ENCODE results near the gene LRRC3B.

The LRRC3B gene

DNA sequence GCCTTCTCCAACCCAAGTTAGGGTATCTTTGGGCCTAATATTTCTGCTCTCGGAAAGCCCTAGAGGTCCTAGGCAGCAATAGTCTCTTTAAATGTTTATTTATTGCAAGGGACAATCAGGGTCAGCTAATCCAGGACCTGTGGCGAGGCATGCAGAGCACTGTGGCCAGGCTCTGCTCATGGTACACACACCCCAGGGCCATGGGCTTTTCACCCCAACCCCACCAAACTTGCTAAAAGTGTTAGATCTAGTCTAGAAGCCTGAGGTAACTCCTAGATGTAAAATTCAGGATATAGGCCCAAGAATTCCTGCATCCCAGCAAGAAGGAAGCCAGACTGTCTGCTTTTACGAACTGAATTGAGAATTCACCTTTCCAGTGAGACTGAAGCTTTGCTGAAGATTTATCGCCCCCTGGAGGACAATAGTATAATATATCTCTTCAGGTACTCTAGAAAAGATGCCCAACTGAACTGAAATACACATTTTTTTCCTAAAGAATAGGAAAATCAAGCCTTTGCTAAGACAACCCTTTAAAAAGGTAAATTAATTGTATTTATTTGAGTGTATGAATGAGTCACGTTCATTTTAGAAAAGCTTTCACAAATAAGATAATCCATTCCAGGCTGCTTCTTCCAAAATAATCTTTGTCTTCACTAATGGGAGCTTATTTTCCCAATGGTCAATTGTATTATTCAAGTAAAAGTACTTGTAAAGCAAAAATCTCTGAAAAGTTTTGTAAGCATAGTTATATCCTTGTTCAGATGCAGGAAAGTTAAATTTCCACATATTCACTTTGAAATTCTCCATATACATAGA is 89.8 kb downstream of the LRRC3B start:
- TF ChIP-seq, protein P1, sequence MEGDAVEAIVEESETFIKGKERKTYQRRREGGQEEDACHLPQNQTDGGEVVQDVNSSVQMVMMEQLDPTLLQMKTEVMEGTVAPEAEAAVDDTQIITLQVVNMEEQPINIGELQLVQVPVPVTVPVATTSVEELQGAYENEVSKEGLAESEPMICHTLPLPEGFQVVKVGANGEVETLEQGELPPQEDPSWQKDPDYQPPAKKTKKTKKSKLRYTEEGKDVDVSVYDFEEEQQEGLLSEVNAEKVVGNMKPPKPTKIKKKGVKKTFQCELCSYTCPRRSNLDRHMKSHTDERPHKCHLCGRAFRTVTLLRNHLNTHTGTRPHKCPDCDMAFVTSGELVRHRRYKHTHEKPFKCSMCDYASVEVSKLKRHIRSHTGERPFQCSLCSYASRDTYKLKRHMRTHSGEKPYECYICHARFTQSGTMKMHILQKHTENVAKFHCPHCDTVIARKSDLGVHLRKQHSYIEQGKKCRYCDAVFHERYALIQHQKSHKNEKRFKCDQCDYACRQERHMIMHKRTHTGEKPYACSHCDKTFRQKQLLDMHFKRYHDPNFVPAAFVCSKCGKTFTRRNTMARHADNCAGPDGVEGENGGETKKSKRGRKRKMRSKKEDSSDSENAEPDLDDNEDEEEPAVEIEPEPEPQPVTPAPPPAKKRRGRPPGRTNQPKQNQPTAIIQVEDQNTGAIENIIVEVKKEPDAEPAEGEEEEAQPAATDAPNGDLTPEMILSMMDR (IDR thresholded peaks at IDR 0.05; ENCODE audit: control extremely low read depth, extremely low read depth, low read depth, missing control alignments) = peak; percentile 53
- POLR2A ChIA-PET = no interaction called here
- CTCF ChIA-PET = interaction anchor here (0.8 to 2.6 kb wide), 15 partner anchors 8 to 1939 kb away, joined by 3 to 21 read pairs (median 3); no protein-coding TSS in a partner anchor
- DNase-seq (ENCODE audit: extremely low spot score) = peak; percentile 40

DNA sequence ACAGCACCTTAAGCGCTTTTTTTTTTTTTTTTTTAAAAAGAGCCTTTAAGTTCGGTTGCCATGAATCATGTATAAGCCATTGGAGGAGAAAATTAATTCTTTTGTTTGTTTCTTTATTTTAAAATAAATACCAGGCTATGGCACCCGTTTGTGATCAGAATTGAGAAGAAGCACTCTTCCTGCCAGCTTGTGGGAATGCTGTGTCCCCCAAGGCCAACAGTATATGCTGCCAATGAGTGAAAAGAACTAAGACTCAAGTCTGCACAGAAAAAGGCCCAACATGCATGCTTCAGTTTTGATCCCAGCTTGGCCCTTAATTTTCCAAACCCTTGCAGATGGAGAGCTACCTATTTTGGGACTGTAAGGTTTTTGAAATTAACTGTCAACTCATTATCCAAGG is 90.5 kb downstream of the LRRC3B start:
- TF ChIP-seq, protein P1 (IDR thresholded peaks at IDR 0.05; ENCODE audit: control extremely low read depth, extremely low read depth, low read depth, missing control alignments) = no peak
- no peak for DNase-seq (ENCODE audit: extremely low spot score)
- ChIA-PET CTCF (interaction anchor here (0.8 to 2.6 kb wide), 15 partner anchors 9 to 1939 kb away, joined by 3 to 21 read pairs (median 3); no protein-coding TSS in a partner anchor), POLR2A (no interaction called here)

DNA sequence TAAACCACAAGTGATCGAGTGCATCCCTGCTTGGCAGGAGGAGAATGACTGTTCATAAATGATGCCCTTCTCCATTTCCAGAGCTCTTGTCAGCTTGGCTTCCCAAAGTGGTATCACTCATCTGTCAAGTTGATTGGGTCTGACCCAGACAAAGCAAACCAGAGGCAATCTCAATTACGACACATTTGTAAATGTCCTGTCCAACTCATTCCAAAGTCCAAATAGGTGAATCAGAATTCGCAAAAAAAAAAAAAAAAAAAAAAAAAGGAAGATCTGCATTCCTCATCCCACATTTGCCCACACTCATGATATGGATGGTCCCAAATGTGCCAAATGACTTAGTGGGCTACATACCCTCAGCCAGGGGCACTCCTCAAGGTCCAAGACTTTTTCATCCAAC is 91.9 kb downstream of the LRRC3B start:
- ChIA-PET CTCF (interaction anchor here (1.8 to 2.4 kb wide), 2 partner anchors 8 to 13 kb away, joined by 7 to 21 read pairs; no protein-coding TSS in a partner anchor), POLR2A (no interaction called here)
- DNase-seq (ENCODE audit: extremely low spot score) = no peak
- TF ChIP-seq, protein P1 (IDR thresholded peaks at IDR 0.05; ENCODE audit: control extremely low read depth, extremely low read depth, low read depth, missing control alignments) = no peak

DNA sequence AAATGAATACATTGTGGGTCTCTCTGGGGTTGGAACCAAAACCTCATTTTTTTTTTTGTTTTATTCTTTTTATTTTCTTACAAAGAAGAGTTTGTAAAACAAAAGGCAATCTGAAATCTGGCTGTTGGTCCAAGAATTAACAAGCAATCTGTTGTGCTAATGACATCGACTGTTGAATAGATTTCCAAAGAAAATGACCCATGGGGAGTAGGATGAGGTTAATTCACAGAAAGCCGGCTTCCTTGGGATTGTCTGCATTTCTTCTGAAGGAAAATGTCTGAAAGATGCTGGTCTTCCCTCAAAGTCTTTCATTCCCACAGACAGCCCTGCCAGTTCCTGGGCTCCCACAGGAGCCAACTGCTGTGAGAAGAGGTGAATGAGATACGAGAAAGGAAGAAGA is 92.9 kb downstream of the LRRC3B start:
- POLR2A ChIA-PET = no interaction called here
- CTCF ChIA-PET = no interaction called here
- TF ChIP-seq, protein P1 (IDR thresholded peaks at IDR 0.05; ENCODE audit: control extremely low read depth, extremely low read depth, low read depth, missing control alignments) = no peak
- no peak for DNase-seq (ENCODE audit: extremely low spot score)

DNA sequence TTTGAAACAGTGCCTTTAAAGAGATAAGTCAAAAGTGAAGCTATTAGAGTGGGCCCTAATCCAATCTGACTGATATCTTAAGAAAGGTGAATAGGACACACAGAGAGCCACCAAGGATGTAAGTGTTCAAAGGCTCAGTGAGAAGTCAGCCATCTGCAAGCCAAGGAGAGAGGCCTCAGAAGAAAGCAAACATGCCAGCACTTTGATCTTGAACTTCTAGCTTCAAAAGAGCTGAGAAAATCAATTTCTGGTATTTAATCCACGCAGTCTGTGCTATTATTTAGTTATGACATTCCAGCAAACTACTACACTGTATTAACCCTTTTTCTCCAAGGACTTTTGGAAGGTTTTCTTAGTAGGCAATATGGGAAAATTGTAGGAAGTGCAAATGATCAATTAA is 95.7 kb downstream of the LRRC3B start:
- CTCF ChIA-PET = no interaction called here
- POLR2A ChIA-PET = no interaction called here
- TF ChIP-seq, protein P1 (IDR thresholded peaks at IDR 0.05; ENCODE audit: control extremely low read depth, extremely low read depth, low read depth, missing control alignments) = no peak
- no peak for DNase-seq (ENCODE audit: extremely low spot score)

DNA sequence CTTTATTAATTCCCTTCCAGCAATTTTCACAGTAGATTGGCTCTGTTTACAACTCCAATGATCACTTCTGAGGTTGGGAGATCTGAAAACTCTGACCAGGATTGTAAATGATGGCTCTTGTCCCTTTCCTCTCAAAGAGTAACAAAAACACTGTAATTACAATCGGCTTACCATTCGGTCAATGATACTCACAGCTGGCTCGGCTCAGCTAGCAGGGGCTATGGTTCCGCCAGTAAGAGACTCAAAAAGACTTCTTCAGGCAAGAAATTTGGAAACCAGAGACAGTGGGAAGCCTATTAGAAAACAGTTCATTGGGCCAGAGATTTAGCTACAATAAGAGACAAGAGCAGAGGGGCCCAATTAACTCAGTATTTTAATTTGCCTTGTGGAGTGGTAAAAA is 96.6 kb downstream of the LRRC3B start:
- POLR2A ChIA-PET = no interaction called here
- DNase-seq (ENCODE audit: extremely low spot score) = no peak

More for the DNA sequence above, 96.6 kb downstream of the LRRC3B start:
- CTCF ChIA-PET = interaction anchor here (0.6 kb wide), 1 partner anchor 1035 kb away, joined by 3 read pairs; no protein-coding TSS in a partner anchor
- TF ChIP-seq, protein P1 (IDR thresholded peaks at IDR 0.05; ENCODE audit: control extremely low read depth, extremely low read depth, low read depth, missing control alignments) = no peak
